ENCODE measurements around the gene IL10RB. TPM values are rescaled to one million over a fixed set of nuclear protein-coding genes. Genes with fewer than 3 reads are reported as not detected.
A peak's percentile ranks its signal among the peaks of the same experiment; 100 is the strongest.

IL10RB gene
- total and polyA plus RNA-seq, 10 of the 15 experiments (the other 5 are each of a cell fraction or from before 2014, with no cell fraction given): 15.0 to 55.1 (median 34.9) TPM

DNA sequence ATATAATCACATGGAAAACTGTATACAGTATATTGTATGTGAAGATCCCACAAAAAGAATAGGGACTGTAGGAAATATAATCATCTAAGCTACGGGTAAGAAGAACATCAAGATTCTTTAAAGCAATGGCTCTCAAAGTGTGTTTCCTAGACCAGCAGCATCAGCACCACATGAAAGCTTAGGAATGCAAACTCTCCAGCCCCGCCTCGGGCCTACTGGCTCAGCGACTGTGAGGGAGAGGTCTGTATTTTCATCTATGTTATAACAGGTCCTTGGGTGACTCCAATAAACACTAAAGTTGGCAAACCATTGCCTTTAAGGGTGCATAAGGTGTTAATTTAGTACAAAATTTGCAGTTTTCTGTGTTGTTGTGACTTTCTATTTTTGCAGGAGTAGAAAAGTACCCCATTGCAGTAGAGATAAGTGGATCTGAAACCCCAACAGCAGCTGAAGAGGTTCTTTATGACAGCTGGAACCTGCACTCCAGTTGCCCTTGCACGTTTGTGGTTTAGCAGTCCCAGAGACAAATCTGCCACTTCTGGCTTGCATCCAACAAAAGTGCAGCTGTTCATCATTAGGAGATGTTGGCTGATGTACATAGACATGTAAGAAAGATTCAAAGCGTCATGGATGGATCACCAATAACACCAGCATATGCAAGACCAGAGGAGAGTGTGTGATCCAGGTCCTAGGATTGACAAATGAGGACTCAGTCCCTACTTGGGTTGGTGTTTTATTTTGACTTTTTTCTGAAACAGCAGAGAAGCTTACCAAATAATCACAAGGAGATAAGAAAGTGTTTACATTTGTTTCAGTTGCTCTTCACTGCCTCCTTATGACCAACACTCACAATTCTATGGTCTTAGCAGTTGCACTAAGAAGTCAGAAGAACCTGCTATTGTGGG is 42.7 kb downstream of the IL10RB start:
- intact Hi-C loops (cut with micrococcal nuclease; ENCODE audit: unreplicated experiment): no loop called here
- 19% methylated on average over 6 of the region's 6 CpGs for WGBS (ENCODE audit: insufficient coverage, insufficient replicate concordance, low lambda C conversion rate, missing lambda C conversion rate)
- POLR2A ChIA-PET: interaction anchor here (0.6 to 1.6 kb wide), 8 partner anchors 16 to 83 kb away, joined by 3 to 10 read pairs (median 3); partner anchors contain the start of genes IFNAR1 and IL10RB
- TF ChIP-seq GATAD2B (conservative IDR thresholded peaks at IDR 0.05; ENCODE audit: low read depth) (no peak; the same call in 1 of the 2 replicates), EZH2 (IDR thresholded peaks at IDR 0.05; ENCODE audit: borderline replicate concordance, control insufficient read depth, low read depth, low read length) (no peak), NR2F1 (conservative IDR thresholded peaks at IDR 0.05) (peak; percentile 96), ZNF217 (IDR thresholded peaks at IDR 0.05) (no peak), STAT3 (IDR thresholded peaks at IDR 0.05; ENCODE audit: low read depth, low read length) (no peak), BACH1 (IDR thresholded peaks at IDR 0.05; ENCODE audit: borderline replicate concordance) (peak; percentile 69; the same call in 1 of the 2 replicates), RFX5 (IDR thresholded peaks at IDR 0.05; ENCODE audit: low read depth, low read length) (no peak), NFIC (IDR thresholded peaks at IDR 0.05; ENCODE audit: low read depth, low read length) (peak; percentile 90), BCL11A (IDR thresholded peaks at IDR 0.05; ENCODE audit: low read depth, low read length) (peak; percentile 97), FOXM1 (IDR thresholded peaks at IDR 0.05; ENCODE audit: low read depth, low read length) (peak; percentile 97)
- TF ChIP-seq, protein P1, sequence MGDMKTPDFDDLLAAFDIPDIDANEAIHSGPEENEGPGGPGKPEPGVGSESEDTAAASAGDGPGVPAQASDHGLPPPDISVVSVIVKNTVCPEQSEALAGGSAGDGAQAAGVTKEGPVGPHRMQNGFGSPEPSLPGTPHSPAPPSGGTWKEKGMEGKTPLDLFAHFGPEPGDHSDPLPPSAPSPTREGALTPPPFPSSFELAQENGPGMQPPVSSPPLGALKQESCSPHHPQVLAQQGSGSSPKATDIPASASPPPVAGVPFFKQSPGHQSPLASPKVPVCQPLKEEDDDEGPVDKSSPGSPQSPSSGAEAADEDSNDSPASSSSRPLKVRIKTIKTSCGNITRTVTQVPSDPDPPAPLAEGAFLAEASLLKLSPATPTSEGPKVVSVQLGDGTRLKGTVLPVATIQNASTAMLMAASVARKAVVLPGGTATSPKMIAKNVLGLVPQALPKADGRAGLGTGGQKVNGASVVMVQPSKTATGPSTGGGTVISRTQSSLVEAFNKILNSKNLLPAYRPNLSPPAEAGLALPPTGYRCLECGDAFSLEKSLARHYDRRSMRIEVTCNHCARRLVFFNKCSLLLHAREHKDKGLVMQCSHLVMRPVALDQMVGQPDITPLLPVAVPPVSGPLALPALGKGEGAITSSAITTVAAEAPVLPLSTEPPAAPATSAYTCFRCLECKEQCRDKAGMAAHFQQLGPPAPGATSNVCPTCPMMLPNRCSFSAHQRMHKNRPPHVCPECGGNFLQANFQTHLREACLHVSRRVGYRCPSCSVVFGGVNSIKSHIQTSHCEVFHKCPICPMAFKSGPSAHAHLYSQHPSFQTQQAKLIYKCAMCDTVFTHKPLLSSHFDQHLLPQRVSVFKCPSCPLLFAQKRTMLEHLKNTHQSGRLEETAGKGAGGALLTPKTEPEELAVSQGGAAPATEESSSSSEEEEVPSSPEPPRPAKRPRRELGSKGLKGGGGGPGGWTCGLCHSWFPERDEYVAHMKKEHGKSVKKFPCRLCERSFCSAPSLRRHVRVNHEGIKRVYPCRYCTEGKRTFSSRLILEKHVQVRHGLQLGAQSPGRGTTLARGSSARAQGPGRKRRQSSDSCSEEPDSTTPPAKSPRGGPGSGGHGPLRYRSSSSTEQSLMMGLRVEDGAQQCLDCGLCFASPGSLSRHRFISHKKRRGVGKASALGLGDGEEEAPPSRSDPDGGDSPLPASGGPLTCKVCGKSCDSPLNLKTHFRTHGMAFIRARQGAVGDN (IDR thresholded peaks at IDR 0.05): no peak
- TF ChIP-seq, protein P2, sequence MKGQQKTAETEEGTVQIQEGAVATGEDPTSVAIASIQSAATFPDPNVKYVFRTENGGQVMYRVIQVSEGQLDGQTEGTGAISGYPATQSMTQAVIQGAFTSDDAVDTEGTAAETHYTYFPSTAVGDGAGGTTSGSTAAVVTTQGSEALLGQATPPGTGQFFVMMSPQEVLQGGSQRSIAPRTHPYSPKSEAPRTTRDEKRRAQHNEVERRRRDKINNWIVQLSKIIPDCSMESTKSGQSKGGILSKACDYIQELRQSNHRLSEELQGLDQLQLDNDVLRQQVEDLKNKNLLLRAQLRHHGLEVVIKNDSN (IDR thresholded peaks at IDR 0.05; ENCODE audit: borderline replicate concordance, extremely low read length, insufficient read depth, low read depth, low read length): no peak
- TF ChIP-seq, protein P3, sequence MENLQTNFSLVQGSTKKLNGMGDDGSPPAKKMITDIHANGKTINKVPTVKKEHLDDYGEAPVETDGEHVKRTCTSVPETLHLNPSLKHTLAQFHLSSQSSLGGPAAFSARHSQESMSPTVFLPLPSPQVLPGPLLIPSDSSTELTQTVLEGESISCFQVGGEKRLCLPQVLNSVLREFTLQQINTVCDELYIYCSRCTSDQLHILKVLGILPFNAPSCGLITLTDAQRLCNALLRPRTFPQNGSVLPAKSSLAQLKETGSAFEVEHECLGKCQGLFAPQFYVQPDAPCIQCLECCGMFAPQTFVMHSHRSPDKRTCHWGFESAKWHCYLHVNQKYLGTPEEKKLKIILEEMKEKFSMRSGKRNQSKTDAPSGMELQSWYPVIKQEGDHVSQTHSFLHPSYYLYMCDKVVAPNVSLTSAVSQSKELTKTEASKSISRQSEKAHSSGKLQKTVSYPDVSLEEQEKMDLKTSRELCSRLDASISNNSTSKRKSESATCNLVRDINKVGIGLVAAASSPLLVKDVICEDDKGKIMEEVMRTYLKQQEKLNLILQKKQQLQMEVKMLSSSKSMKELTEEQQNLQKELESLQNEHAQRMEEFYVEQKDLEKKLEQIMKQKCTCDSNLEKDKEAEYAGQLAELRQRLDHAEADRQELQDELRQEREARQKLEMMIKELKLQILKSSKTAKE (IDR thresholded peaks at IDR 0.05; ENCODE audit: low read depth, poor library complexity, severe bottlenecking): peak; percentile 83

More for the DNA sequence above, 42.7 kb downstream of the IL10RB start:
- Histone ChIP-seq H2AFZ (ENCODE audit: control insufficient read depth, low read depth, low read length) (peak overlapping the region; percentile 61), H3K27me3 (replicated peaks in 1 of 2; ENCODE audit: control insufficient read depth in 2 of 2, insufficient read depth in 2 of 2, low read length in 1 of 2) (no peaks in the 10 kb centered on the region), H3K4me1 (ENCODE audit: control insufficient read depth, insufficient read depth, low read length) (peaks cover 21% of the 10 kb centered on the region), H3K27ac (ENCODE audit: control insufficient read depth, insufficient read depth) (peak overlapping the region; percentile 57), H3K79me2 (ENCODE audit: control insufficient read depth, insufficient read depth, low read length) (no peaks in the 10 kb centered on the region), H3K9ac (ENCODE audit: control insufficient read depth, insufficient read depth, low read length) (peak overlapping the region; percentile 7; the same call in 1 of the 2 replicates), H3K36me3 (ENCODE audit: control insufficient read depth in 2 of 2, insufficient read depth in 2 of 2, low read length in 1 of 2) (no peaks in the 10 kb centered on the region), H3K4me3 (peak overlapping the region; percentile 9; the same call in 1 of the 2 replicates), H3K4me2 (ENCODE audit: control insufficient read depth, insufficient read depth) (peak overlapping the region; percentile 91), H4K20me1 (ENCODE audit: control insufficient read depth, insufficient read depth) (no peaks in the 10 kb centered on the region), H3K9me3 (replicated peaks; ENCODE audit: control insufficient read depth, insufficient read depth, low read length) (peaks cover 7% of the 10 kb centered on the region; the same call in 2 of the 3 replicates)
- in situ Hi-C loops (cut with MboI): no loop called here
- ATAC-seq (peak; percentile 96), DNase-seq (ENCODE audit: low read depth, low spot score) (peak; percentile 98), FAIRE-seq (peak; percentile 97)
- RAD21 ChIA-PET (ENCODE audit: unreplicated experiment): interaction anchor here (0.7 to 2.3 kb wide), 12 partner anchors 14 to 145 kb away, joined by 3 to 12 read pairs (median 4); partner anchors contain the start of gene IFNAR1
- SMC1A ChIA-PET (ENCODE audit: uncharacterized antibody, unreplicated experiment): interaction anchor here (0.7 to 2.3 kb wide), 12 partner anchors 9 to 137 kb away, joined by 3 to 11 read pairs (median 6); partner anchors contain the start of genes IFNAR1 and IL10RB
- BruUV-seq (replicated peaks): no TSS peak
- CTCF ChIA-PET: interaction anchor here (0.9 to 2.3 kb wide), 11 partner anchors 19 to 136 kb away, joined by 3 to 11 read pairs (median 3); no protein-coding TSS in a partner anchor
